Liver (tissue), 9 donors: Measurements from ENCODE around the gene AGTRAP. TPM values are rescaled to one million over a fixed set of nuclear protein-coding genes. Genes with fewer than 3 reads are reported as not detected.

ENCODE experiments used
- DNase-seq: peaks from one replicate; pipeline ENCODE4 v3.0.0-alpha.2; 2017; ENCODE audit warnings: low spot score
- H3K27ac ChIP-seq, 2 donors: one replicate each; pipeline ENCODE4 v1.7.0; 2013; ENCODE audit warnings: inconsistent platforms in 2 of 2, low read length in 2 of 2, control low read depth in 1 of 2, low read depth in 1 of 2, mild to moderate bottlenecking in 1 of 2
- H3K27me3 ChIP-seq, 4 donors: one replicate each; pipeline versions ENCODE4 v1.6.1 to v1.7.0; 2013; ENCODE audit warnings: low read length in 3 of 4, inconsistent platforms in 1 of 4, mild to moderate bottlenecking in 1 of 4, moderate library complexity in 1 of 4; ENCODE audit not compliant: control insufficient read depth in 4 of 4, insufficient read depth in 4 of 4
- H3K36me3 ChIP-seq, 4 donors: one replicate each; pipeline versions ENCODE4 v1.6.1 to v1.7.0; 2013; ENCODE audit warnings: low read length in 3 of 4, mild to moderate bottlenecking in 3 of 4, low read depth in 1 of 4, moderate library complexity in 1 of 4; ENCODE audit not compliant: control insufficient read depth in 4 of 4, insufficient read depth in 3 of 4
- H3K4me1 ChIP-seq, 4 donors: one replicate each; pipeline versions ENCODE4 v1.6.1 to v1.7.0; 2013; ENCODE audit warnings: low read length in 3 of 4, mild to moderate bottlenecking in 3 of 4, moderate library complexity in 1 of 4; ENCODE audit not compliant: control insufficient read depth in 4 of 4, insufficient read depth in 4 of 4
- H3K4me3 ChIP-seq, 3 donors: one replicate each; pipeline versions ENCODE4 v1.6.1 to v1.7.0; 2013; ENCODE audit warnings: low read length in 3 of 3, control low read depth in 1 of 3, low read depth in 1 of 3, mild to moderate bottlenecking in 1 of 3
- H3K9ac ChIP-seq, 2 donors: one replicate each; pipeline ENCODE4 v1.7.0; 2013; ENCODE audit warnings: low read length in 2 of 2, mild to moderate bottlenecking in 2 of 2, moderate library complexity in 2 of 2, control low read depth in 1 of 2, low read depth in 1 of 2
- H3K9me3 ChIP-seq, 4 donors: one replicate each; pipeline versions ENCODE4 v1.6.1 to v1.7.0; 2013; ENCODE audit warnings: low read length in 3 of 4; ENCODE audit not compliant: control insufficient read depth in 4 of 4
- ATF3 ChIP-seq: IDR thresholded peaks from 2 replicates; pipeline ENCODE4 v1.6.1; 2016; ENCODE audit warnings: antibody characterized with exemption
- CTCF ChIP-seq: fragments of 150-350 bp; IDR thresholded peaks from 2 replicates; pipeline ENCODE4 v1.5.1; 2017; ENCODE audit warnings: improper control_type of control experiment, low read depth, low read length; ENCODE audit not compliant: missing input control
- EGR1 ChIP-seq, 2 donors: IDR thresholded peaks; 2 replicates each; pipeline ENCODE4 v1.6.1; 2016 to 2018; ENCODE audit warnings: antibody characterized with exemption in 2 of 2, low read depth in 2 of 2
- FOXA1 ChIP-seq: IDR thresholded peaks from 2 replicates; pipeline ENCODE4 v1.6.1; 2016; ENCODE audit warnings: antibody characterized with exemption
- FOXA2 ChIP-seq: IDR thresholded peaks from 2 replicates; pipeline ENCODE4 v1.6.1; 2016; ENCODE audit warnings: antibody characterized with exemption
- GABPA ChIP-seq, 2 donors: IDR thresholded peaks in 1 of 2; conservative IDR thresholded peaks in 1 of 2; 2 replicates each; pipeline ENCODE4 v1.6.1; 2016; ENCODE audit warnings: antibody characterized with exemption in 2 of 2, mild to moderate bottlenecking in 1 of 2, moderate library complexity in 1 of 2
- HNF4A ChIP-seq, 2 donors: conservative IDR thresholded peaks; 2 replicates each; pipeline ENCODE4 v1.6.1; 2016; ENCODE audit warnings: antibody characterized with exemption in 2 of 2, mild to moderate bottlenecking in 2 of 2
- HNF4G ChIP-seq: IDR thresholded peaks from 2 replicates; pipeline ENCODE4 v1.6.1; 2016; ENCODE audit warnings: antibody characterized with exemption
- JUND ChIP-seq, 2 donors: IDR thresholded peaks; 2 replicates each; pipeline ENCODE4 v1.6.1; 2016; ENCODE audit warnings: antibody characterized with exemption in 2 of 2
- MAX ChIP-seq: IDR thresholded peaks from 2 replicates; pipeline ENCODE4 v1.6.1; 2016; ENCODE audit warnings: antibody characterized with exemption
- NR2F2 ChIP-seq: IDR thresholded peaks from 2 replicates; pipeline ENCODE4 v1.6.1; 2016; ENCODE audit warnings: antibody characterized with exemption
- RAD21 ChIP-seq, 2 donors: IDR thresholded peaks; 2 replicates each; pipeline ENCODE4 v1.6.1; 2016; ENCODE audit warnings: antibody characterized with exemption in 2 of 2, mild to moderate bottlenecking in 2 of 2
- REST ChIP-seq: IDR thresholded peaks from 2 replicates; pipeline ENCODE4 v1.6.1; 2016; ENCODE audit warnings: antibody characterized with exemption, mild to moderate bottlenecking
- RXRA ChIP-seq, 2 donors: IDR thresholded peaks; 2 replicates each; pipeline ENCODE4 v1.6.1; 2017 to 2018; ENCODE audit warnings: antibody characterized with exemption in 2 of 2, mild to moderate bottlenecking in 1 of 2
- SP1 ChIP-seq: IDR thresholded peaks from 2 replicates; pipeline ENCODE4 v1.6.1; 2018; ENCODE audit warnings: antibody characterized with exemption, mild to moderate bottlenecking
- TAF1 ChIP-seq: conservative IDR thresholded peaks from 2 replicates; pipeline ENCODE4 v1.6.1; 2016; ENCODE audit warnings: antibody characterized with exemption, mild to moderate bottlenecking
- YY1 ChIP-seq: IDR thresholded peaks from 2 replicates; pipeline ENCODE4 v1.6.1; 2016; ENCODE audit warnings: antibody characterized with exemption, mild to moderate bottlenecking
- ZBTB33 ChIP-seq: IDR thresholded peaks from 2 replicates; pipeline ENCODE4 v1.6.1; 2016; ENCODE audit warnings: antibody characterized with exemption
- WGBS: extraction: QIAGEN DNeasy Blood & Tissue Kit; methylation state at CpG from one replicate; pipeline ENCODE4 v1.1.7; 2013; 5-methylcytosine and 5-hydroxymethylcytosine counted together
- polyA plus RNA-seq, 2 donors: library from polyadenylated mRNA; stranded (reverse) in 1 of 2; unstranded in 1 of 2; fragments of 200-250 nt in 1 of 2; fragments of >200 nt in 1 of 2; fragmentation: Nextera tagmentation in 1 of 2; extraction: Ambion mirVana in 1 of 2; gene quantifications; one replicate each; pipeline versions ENCODE4 v1.2.1 to v1.2.3, GENCODE V29; 2013 to 2015
- total RNA-seq, 2 donors: library from RNA; depleted of rRNA; stranded (reverse); fragments of >200 nt; gene quantifications; one replicate each; pipeline ENCODE4 v1.2.3, GENCODE V29; 2014
- donor health status: healthy.
- donor health status: healthy.
- donor health status: healthy.
- donor health status: healthy.
- donor health status: healthy.

Gene AGTRAP
- total and polyA plus RNA-seq, 4 donors: 8.5 to 19.3 (median 17.5) TPM

GRCh38 chr1:11784993-11785769, 49.2 kb downstream of the AGTRAP start:
- peak overlapping the region; percentile 30 to 31 for H3K27ac ChIP-seq
- WGBS: 6% methylated on average over 30 of the region's 30 CpGs
- H3K4me3 ChIP-seq: no peak overlapping the region
- no peaks in the 10 kb centered on the region for H3K27me3 ChIP-seq
- H3K36me3 ChIP-seq: peaks cover 0 to 2% (median 0%) of the 10 kb centered on the region in 4 donors
- no peak for TF ChIP-seq JUND (IDR thresholded peaks at IDR 0.05)
- peak; percentile 74 for TF ChIP-seq CTCF
- TF ChIP-seq FOXA1: no peak
- peak; percentile 68 to 81 for TF ChIP-seq RAD21 (IDR thresholded peaks at IDR 0.05)
- TF ChIP-seq EGR1 (IDR thresholded peaks at IDR 0.05; ENCODE audit: low read depth in 2 of 2): no peak
- DNase-seq: peak; percentile 73
- H3K9me3 ChIP-seq: no peaks in the 10 kb centered on the region
- H3K4me1 ChIP-seq: peaks cover 0 to 21% (median 14%) of the 10 kb centered on the region in 4 donors
- peak overlapping the region; percentile 2 to 24 for H3K9ac ChIP-seq

GRCh38 chr1:11786168-11786567, 50.2 kb downstream of the AGTRAP start:
- TF ChIP-seq GABPA (IDR thresholded peaks at IDR 0.05 in 1 of 2, conservative IDR thresholded peaks at IDR 0.05 in 1 of 2) (no peak), MAX (no peak), HNF4A (conservative IDR thresholded peaks at IDR 0.05) (no peak), REST (no peak), JUND (IDR thresholded peaks at IDR 0.05) (no peak), FOXA2 (no peak), HNF4G (no peak), RAD21 (IDR thresholded peaks at IDR 0.05) (no peak), EGR1 (IDR thresholded peaks at IDR 0.05; ENCODE audit: low read depth in 2 of 2) (no peak), YY1 (no peak), RXRA (IDR thresholded peaks at IDR 0.05) (no peak), SP1 (no peak), ZBTB33 (no peak), FOXA1 (no peak), ATF3 (no peak), NR2F2 (no peak), CTCF (no peak), TAF1 (no peak)
- H3K4me1 ChIP-seq: peaks cover 0 to 25% (median 19%) of the 10 kb centered on the region in 4 donors
- peaks cover 0 to 6% (median 2%) of the 10 kb centered on the region in 4 donors for H3K36me3 ChIP-seq
- H3K9ac ChIP-seq: no peak overlapping the region
- no peak overlapping the region for H3K27ac ChIP-seq
- H3K9me3 ChIP-seq: no peaks in the 10 kb centered on the region
- no peaks in the 10 kb centered on the region for H3K27me3 ChIP-seq
- WGBS: 55% methylated on average over 5 of the region's 5 CpGs
- H3K4me3 ChIP-seq: no peak overlapping the region
- no peak for DNase-seq
